ENCODE data around the gene SEMA3C.

DNA sequence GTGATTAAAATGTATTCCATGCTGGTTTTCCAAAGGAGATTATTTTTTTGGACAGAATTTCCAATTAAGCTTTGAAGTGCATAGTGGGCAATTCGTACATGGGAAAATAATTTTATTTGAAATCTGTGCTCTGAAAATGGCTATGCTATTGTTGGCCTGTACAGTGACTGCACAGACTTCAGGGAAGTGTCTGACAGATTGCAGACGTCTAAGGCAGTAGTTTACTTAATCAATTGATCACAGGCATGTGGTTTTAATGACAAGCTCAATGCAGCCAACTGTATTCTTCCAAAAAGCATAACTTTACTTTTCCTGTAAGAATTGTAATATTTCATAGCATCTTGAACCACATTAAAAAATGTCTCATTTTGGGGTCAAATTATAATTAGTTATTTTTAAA, 102.0 kb downstream of the SEMA3C start:
- no peak for TF ChIP-seq POLR2A (IDR thresholded peaks at IDR 0.05)
- TF ChIP-seq, protein P1, sequence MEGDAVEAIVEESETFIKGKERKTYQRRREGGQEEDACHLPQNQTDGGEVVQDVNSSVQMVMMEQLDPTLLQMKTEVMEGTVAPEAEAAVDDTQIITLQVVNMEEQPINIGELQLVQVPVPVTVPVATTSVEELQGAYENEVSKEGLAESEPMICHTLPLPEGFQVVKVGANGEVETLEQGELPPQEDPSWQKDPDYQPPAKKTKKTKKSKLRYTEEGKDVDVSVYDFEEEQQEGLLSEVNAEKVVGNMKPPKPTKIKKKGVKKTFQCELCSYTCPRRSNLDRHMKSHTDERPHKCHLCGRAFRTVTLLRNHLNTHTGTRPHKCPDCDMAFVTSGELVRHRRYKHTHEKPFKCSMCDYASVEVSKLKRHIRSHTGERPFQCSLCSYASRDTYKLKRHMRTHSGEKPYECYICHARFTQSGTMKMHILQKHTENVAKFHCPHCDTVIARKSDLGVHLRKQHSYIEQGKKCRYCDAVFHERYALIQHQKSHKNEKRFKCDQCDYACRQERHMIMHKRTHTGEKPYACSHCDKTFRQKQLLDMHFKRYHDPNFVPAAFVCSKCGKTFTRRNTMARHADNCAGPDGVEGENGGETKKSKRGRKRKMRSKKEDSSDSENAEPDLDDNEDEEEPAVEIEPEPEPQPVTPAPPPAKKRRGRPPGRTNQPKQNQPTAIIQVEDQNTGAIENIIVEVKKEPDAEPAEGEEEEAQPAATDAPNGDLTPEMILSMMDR (IDR thresholded peaks at IDR 0.05): no peak
